Psoas muscle (tissue), 8 donors: ENCODE results near the gene PCDHGA4. TPM values are rescaled to one million over a fixed set of nuclear protein-coding genes. Genes with fewer than 3 reads are reported as not detected.
"Not testable (repeated sequence)": the region's sequence is repeated elsewhere in the genome, so short reads cannot be mapped to it uniquely, and the experiment has no call there.

Experiments used
- ATAC-seq, 4 donors: fragments of 200-7000 bp; cut with Tn5 transposase; one replicate each; pipeline ENCODE4 v1.9.1; 2020; ENCODE audit warnings: moderate library complexity in 3 of 4, mild to moderate bottlenecking in 2 of 4
- DNase-seq, 2 donors: peaks; one replicate each; pipeline ENCODE4 v3.0.0-alpha.2; 2020
- H3K27ac ChIP-seq: fragments of 200-600 bp; one replicate; pipeline ENCODE4 v1.8.0; 2022
- H3K27me3 ChIP-seq, 3 donors: fragments of 200-600 bp in 1 of 3; one replicate each; pipeline versions ENCODE4 v1.6.1 to v1.8.0; 2013 to 2022; ENCODE audit warnings: low read length in 2 of 3, mild to moderate bottlenecking in 2 of 3, moderate library complexity in 1 of 3; ENCODE audit not compliant: insufficient read depth in 3 of 3
- H3K36me3 ChIP-seq, 2 donors: fragments of 200-600 bp in 1 of 2; one replicate each; pipeline versions ENCODE4 v1.6.1 to v1.8.0; 2013 to 2022; ENCODE audit warnings: low read depth in 1 of 2, mild to moderate bottlenecking in 1 of 2, moderate library complexity in 1 of 2; ENCODE audit not compliant: insufficient read depth in 1 of 2
- H3K4me1 ChIP-seq: fragments of 200-600 bp; one replicate; pipeline ENCODE4 v1.8.0; 2022
- H3K4me3 ChIP-seq: fragments of 200-600 bp; one replicate; pipeline ENCODE4 v1.8.0; 2022; ENCODE audit warnings: mild to moderate bottlenecking
- H3K9me3 ChIP-seq: fragments of 200-600 bp; one replicate; pipeline ENCODE4 v1.8.0; 2022
- CTCF ChIP-seq: fragments of 200-600 bp; IDR thresholded peaks from one replicate; pipeline ENCODE4 v1.8.0; 2022; ENCODE audit warnings: antibody characterized with exemption
- WGBS, 3 donors: extraction: QIAGEN DNeasy Blood & Tissue Kit; methylation state at CpG; one replicate each; pipeline versions ENCODE4 v1.1.6 to v1.1.7; 2013; 5-methylcytosine and 5-hydroxymethylcytosine counted together
- intact Hi-C, 2 donors: fragments of 100-400 bp; cut with DNase I; formaldehyde crosslinking; loops; one replicate each; pipeline versions ENCODE4 v1.11.0 to v1.14.2; 2022
- polyA plus RNA-seq, 3 donors: library from polyadenylated mRNA; stranded (reverse); fragments of 200-250 nt; gene quantifications; one replicate each; pipeline ENCODE4 v1.2.3, GENCODE V29; 2013
- total RNA-seq, 4 donors: library from RNA; stranded (reverse); fragmentation: NEBNext Ultra II Directional in 2 of 4; extraction: Animal tissue kit (Norgen Biotek cat#: 25700) in 2 of 4; gene quantifications; one replicate each; pipeline versions ENCODE4 v1.2.1 to v1.2.4, GENCODE V29; 2021 to 2023
- donor health status: healthy with polysubstance abuse.
- donor health status: DM: no; HTN: no; CAD: no; lungs with moderate emphysema.
- donor health status: Bipolar disorder and iron deficiency.
- donor health status: healthy.
- donor health status: DM: yes; HTN: yes; CAD: no.
- donor health status: DM: no; HTN: no; CAD: no.
- donor health status: DM: no; HTN: no; CAD: no.
- donor health status: DM: yes; HTN: yes; CAD: no.

Gene PCDHGA4
- total and polyA plus RNA-seq, 7 donors = 0.14 to 2.4 (median 0.84) TPM

- H3K4me3 ChIP-seq = no peak overlapping the region
- ATAC-seq = peak in 2 of 4 donors; percentile 26 to 36
- H3K36me3 ChIP-seq = no peaks in the 10 kb centered on the region
- 82 to 83% (median 83%) methylated on average over 8 of the region's 8 CpGs for WGBS, 3 donors
- no peak for DNase-seq
- TF ChIP-seq CTCF = no peak
- no peaks in the 10 kb centered on the region for H3K4me1 ChIP-seq
- no peak overlapping the region for H3K27ac ChIP-seq
- H3K9me3 ChIP-seq = peaks cover 4% of the 10 kb centered on the region
- H3K27me3 ChIP-seq = peaks cover 0 to 6% (median 5%) of the 10 kb centered on the region in 3 donors
- intact Hi-C loops = loop anchor here in 1 of 2 donors (10.0 kb wide), 1 partner anchor 203 kb away; the partner anchor contains the start of gene PCDHB4
Observed at GRCh38 chr5:141328231-141328630, 26.6 kb upstream of the PCDHGA4 start.

GRCh38 chr5:141330299-141331080 is 24.3 kb upstream of the PCDHGA4 start, which contains the start of gene PCDHGA1:
Gene PCDHGA1 (plus strand): TSS chr5:141330514.
- ATAC-seq (peak in 2 of 4 donors; percentile 54 to 61), DNase-seq (no peak)
- TF ChIP-seq CTCF = peak; percentile 50
- peaks cover 0 to 15% (median 6%) of the 10 kb centered on the region in 3 donors for H3K27me3 ChIP-seq
- H3K27ac ChIP-seq = peak within 1 kb of the TSS; percentile 15
- no peaks in the 10 kb centered on the region for H3K4me1 ChIP-seq
- H3K9me3 ChIP-seq = peaks cover 4% of the 10 kb centered on the region
- intact Hi-C loops = no loop called here
- peak within 1 kb of the TSS; percentile 54 for H3K4me3 ChIP-seq
- H3K36me3 ChIP-seq = no peaks in the 10 kb centered on the region
- WGBS, 3 donors = 20 to 31% (median 24%) methylated on average over 21 of the region's 21 CpGs

- H3K27me3 ChIP-seq = peaks cover 0 to 15% (median 6%) of the 10 kb centered on the region in 3 donors
- H3K4me1 ChIP-seq, DNase-seq, ATAC-seq, H3K9me3 ChIP-seq, H3K27ac ChIP-seq, H3K36me3 ChIP-seq, H3K4me3 ChIP-seq, intact Hi-C loops: not testable (repeated sequence)
- 32 to 47% (median 36%) methylated on average over 35 to 39 of the region's 39 CpGs for WGBS, 3 donors
Observed at GRCh38 chr5:141332571-141332970, 22.2 kb upstream of the PCDHGA4 start.

GRCh38 chr5:141338538-141339306 is 16.1 kb upstream of the PCDHGA4 start, which contains the start of gene PCDHGA2:
Gene PCDHGA2 (plus strand): TSS chr5:141338760.
- peaks cover 0 to 33% (median 9%) of the 10 kb centered on the region in 3 donors for H3K27me3 ChIP-seq
- peak; percentile 39 for TF ChIP-seq CTCF
- no peak for DNase-seq
- H3K4me1 ChIP-seq = no peaks in the 10 kb centered on the region
- no peaks in the 10 kb centered on the region for H3K36me3 ChIP-seq
- WGBS, 3 donors = 9 to 12% (median 10%) methylated on average over 27 of the region's 27 CpGs
- H3K9me3 ChIP-seq = peaks cover 23% of the 10 kb centered on the region
- intact Hi-C loops = loop anchor here in 1 of 2 donors (5.0 kb wide), 1 partner anchor 224 kb away; no protein-coding TSS in a partner anchor
- ATAC-seq = peak; percentile 77 to 82 (median 80)
- H3K27ac ChIP-seq = peak within 1 kb of the TSS; percentile 64
- H3K4me3 ChIP-seq = peak within 1 kb of the TSS; percentile 60

- H3K27ac ChIP-seq, H3K4me1 ChIP-seq, intact Hi-C loops, DNase-seq, ATAC-seq, H3K36me3 ChIP-seq: not testable (repeated sequence)
- H3K9me3 ChIP-seq = peaks cover 29% of the 10 kb centered on the region
- peaks cover 0 to 29% (median 16%) of the 10 kb centered on the region in 3 donors for H3K27me3 ChIP-seq
- WGBS, 3 donors = 47 to 61% (median 58%) methylated on average over 29 to 44 of the region's 45 CpGs
- H3K4me3 ChIP-seq = peak overlapping the region; percentile 40
Observed at GRCh38 chr5:141340781-141341354, 14.0 kb upstream of the PCDHGA4 start.
